Esophagus muscularis mucosa (tissue), 4 donors: ENCODE measurements around the gene C1R. TPM values are rescaled to one million over a fixed set of nuclear protein-coding genes. Genes with fewer than 3 reads are reported as not detected.

Experiments
- DNase-seq: peaks from one replicate; pipeline ENCODE4 v3.0.0-alpha.2; 2017; ENCODE audit errors: extremely low spot score
- H3K27ac ChIP-seq, 4 donors: fragments of 200-600 bp; sonication (generic); replicated peaks in 1 of 4; 1 replicate in 3 of 4; 2 replicates in 1 of 4; pipeline ENCODE4 v1.5.1; 2016 to 2019; ENCODE audit warnings: mild to moderate bottlenecking in 1 of 4
- H3K27me3 ChIP-seq, 4 donors: fragments of 200-600 bp; sonication (generic); one replicate each; pipeline versions ENCODE4 v1.5.1 to v1.6.0; 2016 to 2019
- H3K36me3 ChIP-seq, 4 donors: fragments of 200-600 bp; sonication (generic); one replicate each; pipeline ENCODE4 v1.5.1; 2016 to 2019
- H3K4me1 ChIP-seq, 4 donors: fragments of 200-600 bp; sonication (generic); one replicate each; pipeline ENCODE4 v1.5.1; 2016 to 2019
- H3K4me3 ChIP-seq, 4 donors: fragments of 200-600 bp; sonication (generic); 1 replicate in 2 of 4; 2 replicates in 2 of 4; pipeline ENCODE4 v1.5.1; 2016 to 2019; ENCODE audit warnings: mild to moderate bottlenecking in 4 of 4, moderate library complexity in 1 of 4
- H3K9me3 ChIP-seq, 4 donors: fragments of 200-600 bp; sonication (generic); 1 replicate in 3 of 4; 2 replicates in 1 of 4; pipeline ENCODE4 v1.5.1; 2016 to 2019
- EP300 ChIP-seq: sonication (generic); formaldehyde crosslinking; IDR thresholded peaks from one replicate; pipeline ENCODE4 v1.6.1; 2017; ENCODE audit warnings: antibody characterized with exemption
- POLR2A ChIP-seq: fragments of 450-650 bp; IDR thresholded peaks from one replicate; pipeline ENCODE4 v1.6.1; 2017; ENCODE audit warnings: antibody characterized with exemption, moderate library complexity, mild to moderate bottlenecking, low read depth
- POLR2AphosphoS5 ChIP-seq, 2 donors: sonication (generic); formaldehyde crosslinking; IDR thresholded peaks; one replicate each; pipeline ENCODE4 v1.6.1; 2017; ENCODE audit warnings: antibody characterized with exemption in 2 of 2
- WGBS: methylation state at CpG from one replicate; pipeline ENCODE4 v1.1.5; 2018; 5-methylcytosine and 5-hydroxymethylcytosine counted together
- intact Hi-C: fragments of 100-400 bp; cut with DNase I; formaldehyde crosslinking; loops from one replicate; pipeline ENCODE4 v1.15.1; 2023
- total RNA-seq, 4 donors: library from RNA; depleted of rRNA; stranded (reverse); fragments of >200 nt; gene quantifications; one replicate each; pipeline versions ENCODE4 v1.1.0 to v1.2.1, GENCODE V29; 2016
- TF ChIP-seq, protein P1 (sequence below), 3 experiments: fragments of 200-600 bp in 2 of 3; fragments of 450-650 bp in 1 of 3; sonication (generic) in 2 of 3; IDR thresholded peaks; one replicate each; pipeline ENCODE4 v1.5.1; 2017 to 2019; ENCODE audit warnings: antibody characterized with exemption in 3 of 3, mild to moderate bottlenecking in 2 of 3, moderate library complexity in 1 of 3

Gene C1R
- total RNA-seq, 4 donors from 2014 or later, result 324 to 603 (median 572) TPM

DNA sequence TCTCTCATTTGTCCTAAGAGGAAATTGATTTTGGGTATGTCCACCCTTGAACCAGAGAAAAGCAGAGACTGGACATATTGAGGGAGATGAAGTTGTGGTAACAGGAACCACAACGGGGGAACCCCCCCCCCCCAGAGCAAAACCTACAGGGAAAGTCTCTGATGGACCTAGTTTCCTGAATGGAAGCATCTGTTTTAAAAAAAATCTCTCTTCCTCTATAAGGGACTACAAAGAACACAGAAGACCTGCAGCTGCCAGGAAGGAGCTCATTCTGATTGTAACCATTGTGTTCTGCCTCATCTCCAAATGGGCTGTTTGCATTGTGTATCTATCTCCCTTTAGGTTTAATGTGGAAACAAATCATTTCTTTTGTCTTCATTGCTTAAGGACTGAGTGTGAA, 18.3 kb downstream of the C1R start:
- H3K27ac ChIP-seq, result no peak overlapping the region
- no peaks in the 10 kb centered on the region for H3K9me3 ChIP-seq
- H3K36me3 ChIP-seq, result peaks cover 0 to 20% (median 19%) of the 10 kb centered on the region in 4 donors
- H3K4me1 ChIP-seq, result peaks cover 0 to 9% (median 6%) of the 10 kb centered on the region in 4 donors
- no peak for TF ChIP-seq POLR2A
- TF ChIP-seq POLR2AphosphoS5 (IDR thresholded peaks at IDR 0.05), result no peak
- TF ChIP-seq, protein P1, sequence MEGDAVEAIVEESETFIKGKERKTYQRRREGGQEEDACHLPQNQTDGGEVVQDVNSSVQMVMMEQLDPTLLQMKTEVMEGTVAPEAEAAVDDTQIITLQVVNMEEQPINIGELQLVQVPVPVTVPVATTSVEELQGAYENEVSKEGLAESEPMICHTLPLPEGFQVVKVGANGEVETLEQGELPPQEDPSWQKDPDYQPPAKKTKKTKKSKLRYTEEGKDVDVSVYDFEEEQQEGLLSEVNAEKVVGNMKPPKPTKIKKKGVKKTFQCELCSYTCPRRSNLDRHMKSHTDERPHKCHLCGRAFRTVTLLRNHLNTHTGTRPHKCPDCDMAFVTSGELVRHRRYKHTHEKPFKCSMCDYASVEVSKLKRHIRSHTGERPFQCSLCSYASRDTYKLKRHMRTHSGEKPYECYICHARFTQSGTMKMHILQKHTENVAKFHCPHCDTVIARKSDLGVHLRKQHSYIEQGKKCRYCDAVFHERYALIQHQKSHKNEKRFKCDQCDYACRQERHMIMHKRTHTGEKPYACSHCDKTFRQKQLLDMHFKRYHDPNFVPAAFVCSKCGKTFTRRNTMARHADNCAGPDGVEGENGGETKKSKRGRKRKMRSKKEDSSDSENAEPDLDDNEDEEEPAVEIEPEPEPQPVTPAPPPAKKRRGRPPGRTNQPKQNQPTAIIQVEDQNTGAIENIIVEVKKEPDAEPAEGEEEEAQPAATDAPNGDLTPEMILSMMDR (IDR thresholded peaks at IDR 0.05), result no peak
- no peak for TF ChIP-seq EP300
- H3K27me3 ChIP-seq, result no peaks in the 10 kb centered on the region
- DNase-seq, result no peak
- WGBS, result 53% methylated on average over 1 of the region's 1 CpG
- intact Hi-C loops, result no loop called here
- no peak overlapping the region for H3K4me3 ChIP-seq

DNA sequence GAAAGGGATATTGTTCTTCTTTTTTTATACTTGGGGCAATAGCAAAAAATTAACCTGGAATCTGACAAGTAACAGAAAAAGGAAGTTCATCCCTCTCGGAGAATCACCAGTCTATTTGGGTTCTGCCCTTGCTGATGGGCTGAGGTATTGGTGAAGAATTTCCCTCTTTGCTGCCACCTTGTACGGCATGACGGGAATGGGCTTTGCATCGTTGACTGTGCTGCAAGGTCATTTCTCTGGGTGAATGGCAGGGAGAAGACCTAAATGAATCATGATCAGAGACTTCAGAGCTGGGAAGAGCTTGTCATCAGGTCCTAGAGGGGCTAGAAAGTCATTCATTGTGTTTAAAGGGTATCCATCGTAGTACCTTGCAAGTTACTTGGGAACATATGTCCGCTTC, 19.7 kb downstream of the C1R start:
- Histone ChIP-seq H3K36me3 (peaks cover 0 to 34% (median 27%) of the 10 kb centered on the region in 4 donors), H3K27ac (no peak overlapping the region), H3K4me1 (no peaks in the 10 kb centered on the region), H3K9me3 (no peaks in the 10 kb centered on the region), H3K27me3 (no peaks in the 10 kb centered on the region), H3K4me3 (no peak overlapping the region)
- WGBS, result 95% methylated on average over 6 of the region's 6 CpGs
- intact Hi-C loops, result no loop called here
- DNase-seq, result no peak
- no peak for TF ChIP-seq EP300
- TF ChIP-seq, protein P1 (IDR thresholded peaks at IDR 0.05), result no peak
- TF ChIP-seq POLR2AphosphoS5 (IDR thresholded peaks at IDR 0.05), result no peak
- no peak for TF ChIP-seq POLR2A

DNA sequence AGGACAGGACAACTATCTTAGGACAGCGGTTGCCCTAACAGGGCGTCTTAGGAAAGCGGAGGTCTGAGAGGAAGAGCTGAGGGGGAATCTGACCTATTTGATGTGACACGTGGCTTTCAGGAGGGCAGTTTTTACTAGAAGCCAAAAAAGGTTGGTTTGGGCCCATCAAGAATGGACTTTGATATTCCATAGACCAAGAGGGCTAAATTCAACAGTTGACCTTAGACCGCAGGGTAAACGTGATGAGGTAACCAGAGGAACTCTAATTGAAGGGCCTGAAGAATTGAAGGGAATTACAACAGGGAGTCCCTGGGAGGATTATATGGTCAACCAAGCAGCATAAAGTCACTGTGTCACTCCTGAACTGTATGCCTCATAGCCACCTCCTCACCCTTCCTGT, 20.2 kb downstream of the C1R start:
- H3K36me3 ChIP-seq, result peaks cover 0 to 39% (median 30%) of the 10 kb centered on the region in 4 donors
- H3K4me1 ChIP-seq, result no peaks in the 10 kb centered on the region
- no peak for DNase-seq
- no peak overlapping the region for H3K27ac ChIP-seq
- H3K9me3 ChIP-seq, result no peaks in the 10 kb centered on the region
- H3K27me3 ChIP-seq, result no peaks in the 10 kb centered on the region
- TF ChIP-seq POLR2AphosphoS5 (IDR thresholded peaks at IDR 0.05), result no peak
- no peak for TF ChIP-seq POLR2A
- WGBS, result 85% methylated on average over 6 of the region's 6 CpGs
- H3K4me3 ChIP-seq, result no peak overlapping the region
- intact Hi-C loops, result no loop called here

DNA sequence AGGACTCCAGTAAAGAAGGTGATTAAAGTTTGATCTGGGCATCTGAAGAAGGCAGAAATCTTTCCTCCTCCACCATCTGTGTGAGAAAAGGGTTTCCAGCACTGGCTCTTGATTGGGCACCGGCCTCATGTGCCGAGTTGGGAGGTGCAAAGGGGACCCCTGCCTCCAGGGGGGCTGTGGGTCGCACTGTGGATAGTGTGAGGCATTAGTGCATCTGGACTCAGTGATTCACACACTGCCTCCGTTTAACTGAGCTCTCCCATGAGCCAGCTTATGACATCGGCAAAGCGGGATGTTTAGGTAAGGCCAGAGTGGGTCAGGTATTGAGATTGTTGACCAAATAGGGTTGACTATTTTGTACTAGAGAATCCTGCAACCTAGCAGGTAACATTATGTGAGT, 22.9 kb downstream of the C1R start:
- no peak for DNase-seq
- no peak overlapping the region for H3K4me3 ChIP-seq
- TF ChIP-seq, protein P1 (IDR thresholded peaks at IDR 0.05), result no peak
- TF ChIP-seq EP300 (no peak), POLR2AphosphoS5 (IDR thresholded peaks at IDR 0.05) (no peak), POLR2A (no peak)
- no peaks in the 10 kb centered on the region for H3K9me3 ChIP-seq
- WGBS, result 89% methylated on average over 6 of the region's 6 CpGs
- peaks cover 0 to 20% (median 7%) of the 10 kb centered on the region in 4 donors for H3K4me1 ChIP-seq
- H3K27ac ChIP-seq, result no peak overlapping the region
- H3K36me3 ChIP-seq, result peaks cover 7 to 66% (median 48%) of the 10 kb centered on the region in 4 donors
- intact Hi-C loops, result no loop called here
- H3K27me3 ChIP-seq, result no peaks in the 10 kb centered on the region

DNA sequence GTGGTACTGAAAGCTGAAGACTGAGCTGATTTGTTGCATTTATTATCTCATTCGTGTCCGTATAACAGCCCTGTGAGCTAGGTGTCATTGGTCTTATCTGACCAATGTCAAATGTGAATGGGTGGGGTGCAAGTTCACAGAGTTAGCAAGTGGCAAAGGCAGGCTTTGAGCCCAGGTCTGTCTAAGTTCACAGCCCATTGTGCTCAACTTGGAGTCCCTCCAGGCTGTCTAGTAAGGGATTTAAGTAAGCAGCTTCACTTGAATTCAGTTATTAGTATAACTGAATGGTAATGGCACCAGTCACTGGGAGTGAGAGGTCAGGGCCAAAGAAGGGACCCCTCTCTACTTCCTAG, 23.3 kb downstream of the C1R start:
- TF ChIP-seq, protein P1 (IDR thresholded peaks at IDR 0.05), result no peak
- TF ChIP-seq POLR2A (no peak), POLR2AphosphoS5 (IDR thresholded peaks at IDR 0.05) (no peak), EP300 (no peak)
- Histone ChIP-seq H3K4me1 (peaks cover 0 to 24% (median 10%) of the 10 kb centered on the region in 4 donors), H3K4me3 (no peak overlapping the region), H3K9me3 (no peaks in the 10 kb centered on the region), H3K27me3 (no peaks in the 10 kb centered on the region), H3K36me3 (peaks cover 7 to 70% (median 50%) of the 10 kb centered on the region in 4 donors), H3K27ac (no peak overlapping the region)
- 87% methylated on average over 2 of the region's 2 CpGs for WGBS
- intact Hi-C loops, result no loop called here
- DNase-seq, result no peak
